ENCODE results near the gene ABCF3. TPM values are rescaled to one million over a fixed set of nuclear protein-coding genes. Genes with fewer than 3 reads are reported as not detected.

Gene ABCF3
- total RNA-seq, 2 donors from 2014 or later, result 62.9 to 103 TPM

DNA sequence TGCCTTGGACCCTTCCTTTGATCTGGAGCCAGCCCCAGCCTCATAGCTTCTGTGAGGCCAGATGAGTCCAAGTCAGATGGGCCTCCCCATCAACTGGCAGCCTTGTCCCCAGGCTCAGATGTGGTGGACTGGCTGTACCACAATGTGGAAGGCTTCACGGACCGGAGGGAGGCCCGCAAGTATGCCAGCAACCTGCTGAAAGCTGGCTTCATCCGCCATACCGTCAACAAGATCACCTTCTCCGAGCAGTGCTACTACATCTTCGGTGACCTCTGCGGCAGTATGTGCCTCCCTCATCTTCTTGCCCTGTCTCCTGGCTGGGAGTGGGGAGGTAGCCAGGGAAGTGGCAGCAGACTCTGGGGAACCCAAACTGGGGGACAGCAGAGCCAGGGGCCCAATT, 18.2 kb upstream of the ABCF3 start:
- H3K36me3 ChIP-seq, result peaks cover 36 to 50% of the 10 kb centered on the region in 2 donors
- no peak overlapping the region for H3K27ac ChIP-seq
- intact Hi-C loops (cut with DNase I), result no loop called here

GRCh38 chr3:184168363-184169120, 17.5 kb upstream of the ABCF3 start:
- intact Hi-C loops (cut with DNase I), result no loop called here
- no peak for DNase-seq (ENCODE audit: low spot score)
- H3K27ac ChIP-seq, result no peak overlapping the region
- peaks cover under 1% of the 10 kb centered on the region for H3K4me1 ChIP-seq (replicated peaks)
- H3K27me3 ChIP-seq (replicated peaks; ENCODE audit: insufficient read depth), result no peaks in the 10 kb centered on the region
- H3K36me3 ChIP-seq, result peaks cover 36 to 50% of the 10 kb centered on the region in 2 donors
- WGBS, result 68% methylated on average over 9 of the region's 9 CpGs
- TF ChIP-seq POLR2AphosphoS5 (IDR thresholded peaks at IDR 0.05) (no peak), POLR2A (IDR thresholded peaks at IDR 0.05) (no peak)
- TF ChIP-seq, protein P1, sequence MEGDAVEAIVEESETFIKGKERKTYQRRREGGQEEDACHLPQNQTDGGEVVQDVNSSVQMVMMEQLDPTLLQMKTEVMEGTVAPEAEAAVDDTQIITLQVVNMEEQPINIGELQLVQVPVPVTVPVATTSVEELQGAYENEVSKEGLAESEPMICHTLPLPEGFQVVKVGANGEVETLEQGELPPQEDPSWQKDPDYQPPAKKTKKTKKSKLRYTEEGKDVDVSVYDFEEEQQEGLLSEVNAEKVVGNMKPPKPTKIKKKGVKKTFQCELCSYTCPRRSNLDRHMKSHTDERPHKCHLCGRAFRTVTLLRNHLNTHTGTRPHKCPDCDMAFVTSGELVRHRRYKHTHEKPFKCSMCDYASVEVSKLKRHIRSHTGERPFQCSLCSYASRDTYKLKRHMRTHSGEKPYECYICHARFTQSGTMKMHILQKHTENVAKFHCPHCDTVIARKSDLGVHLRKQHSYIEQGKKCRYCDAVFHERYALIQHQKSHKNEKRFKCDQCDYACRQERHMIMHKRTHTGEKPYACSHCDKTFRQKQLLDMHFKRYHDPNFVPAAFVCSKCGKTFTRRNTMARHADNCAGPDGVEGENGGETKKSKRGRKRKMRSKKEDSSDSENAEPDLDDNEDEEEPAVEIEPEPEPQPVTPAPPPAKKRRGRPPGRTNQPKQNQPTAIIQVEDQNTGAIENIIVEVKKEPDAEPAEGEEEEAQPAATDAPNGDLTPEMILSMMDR (IDR thresholded peaks at IDR 0.05), result no peak
- no peaks in the 10 kb centered on the region for H3K9me3 ChIP-seq
- H3K4me3 ChIP-seq, result no peak overlapping the region

More for the DNA sequence above, 18.2 kb upstream of the ABCF3 start:
- H3K9me3 ChIP-seq, result no peaks in the 10 kb centered on the region
- no peak for TF ChIP-seq POLR2A (IDR thresholded peaks at IDR 0.05)
- TF ChIP-seq, protein P1 (IDR thresholded peaks at IDR 0.05), result no peak
- WGBS, result 94% methylated on average over 8 of the region's 8 CpGs
- H3K4me1 ChIP-seq (replicated peaks), result no peaks in the 10 kb centered on the region
- no peak for DNase-seq (ENCODE audit: low spot score)
- H3K27me3 ChIP-seq (replicated peaks; ENCODE audit: insufficient read depth), result no peaks in the 10 kb centered on the region
- no peak overlapping the region for H3K4me3 ChIP-seq

DNA sequence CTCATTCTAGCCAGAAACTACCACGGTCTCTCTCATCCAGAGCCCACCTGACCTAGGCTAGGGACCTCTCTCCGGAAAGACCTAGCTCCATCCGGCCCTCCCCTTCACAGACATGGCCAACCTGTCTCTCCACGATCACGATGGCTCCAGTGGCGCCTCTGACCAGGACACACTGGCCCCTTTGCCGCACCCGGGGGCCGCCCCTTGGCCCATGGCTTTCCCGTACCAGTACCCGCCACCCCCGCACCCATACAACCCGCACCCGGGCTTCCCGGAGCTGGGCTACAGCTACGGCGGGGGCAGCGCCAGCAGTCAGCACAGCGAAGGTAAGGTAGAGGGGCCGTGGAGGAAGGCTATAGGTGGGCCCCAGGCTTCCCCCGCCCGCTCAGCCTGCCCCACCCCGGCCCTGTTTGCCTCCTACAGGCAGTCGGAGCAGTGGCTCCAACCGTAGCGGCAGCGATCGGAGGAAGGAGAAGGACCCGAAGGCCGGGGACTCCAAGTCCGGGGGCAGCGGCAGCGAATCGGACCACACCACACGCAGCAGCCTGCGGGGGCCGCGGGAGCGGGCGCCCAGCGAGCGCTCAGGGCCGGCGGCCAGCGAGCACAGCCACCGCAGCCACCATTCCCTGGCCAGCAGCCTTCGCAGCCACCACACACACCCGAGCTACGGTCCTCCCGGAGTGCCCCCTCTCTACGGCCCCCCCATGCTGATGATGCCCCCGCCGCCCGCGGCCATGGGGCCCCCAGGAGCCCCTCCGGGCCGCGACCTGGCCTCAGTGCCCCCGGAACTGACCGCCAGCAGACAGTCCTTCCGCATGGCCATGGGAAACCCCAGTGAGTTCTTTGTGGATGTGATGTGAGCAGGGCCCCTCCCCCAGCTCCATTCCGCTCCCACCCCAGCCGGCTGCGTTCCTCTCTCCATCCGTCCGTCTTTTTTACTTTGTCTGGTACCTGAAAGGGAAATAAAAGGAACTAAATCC, 15.8 kb upstream of the ABCF3 start:
- H3K27ac ChIP-seq, result no peak overlapping the region
- H3K36me3 ChIP-seq, result peaks cover 22 to 37% of the 10 kb centered on the region in 2 donors
- no peak overlapping the region for H3K4me3 ChIP-seq
- TF ChIP-seq POLR2A (IDR thresholded peaks at IDR 0.05), result no peak
- TF ChIP-seq, protein P1 (IDR thresholded peaks at IDR 0.05), result no peak
- TF ChIP-seq POLR2AphosphoS5 (IDR thresholded peaks at IDR 0.05), result no peak
- H3K9me3 ChIP-seq, result no peaks in the 10 kb centered on the region
- H3K27me3 ChIP-seq (replicated peaks; ENCODE audit: insufficient read depth), result no peaks in the 10 kb centered on the region
- WGBS, result 87% methylated on average over 64 of the region's 66 CpGs
- no peak for DNase-seq (ENCODE audit: low spot score)
- H3K4me1 ChIP-seq (replicated peaks), result peaks cover 6% of the 10 kb centered on the region
- intact Hi-C loops (cut with DNase I), result loop anchor here (5.0 kb wide), 1 partner anchor 127 kb away; the partner anchor contains the start of gene PSMD2

- 77% methylated on average over 9 of the region's 9 CpGs for WGBS
- intact Hi-C loops (cut with DNase I), result loop anchor here (5.0 kb wide), 1 partner anchor 126 kb away; the partner anchor contains the start of gene PSMD2
- peaks cover 15 to 25% of the 10 kb centered on the region in 2 donors for H3K36me3 ChIP-seq
These were observed 14.4 kb upstream of the ABCF3 start for GRCh38 chr3:184171562-184171961.

More at GRCh38 chr3:184171562-184171961, 14.4 kb upstream of the ABCF3 start:
- Histone ChIP-seq H3K27ac (no peak overlapping the region), H3K9me3 (no peaks in the 10 kb centered on the region), H3K27me3 (replicated peaks; ENCODE audit: insufficient read depth) (no peaks in the 10 kb centered on the region), H3K4me3 (no peak overlapping the region), H3K4me1 (replicated peaks) (peaks cover 7% of the 10 kb centered on the region)
- no peak for DNase-seq (ENCODE audit: low spot score)
- TF ChIP-seq, protein P1 (IDR thresholded peaks at IDR 0.05), result no peak
- TF ChIP-seq POLR2AphosphoS5 (IDR thresholded peaks at IDR 0.05) (no peak), POLR2A (IDR thresholded peaks at IDR 0.05) (no peak)

Data from prostate gland (tissue), 2 donors.